ENCODE data around the gene PCCB. TPM values are rescaled to one million over a fixed set of nuclear protein-coding genes. Genes with fewer than 3 reads are reported as not detected.

PCCB gene
- total and polyA plus RNA-seq, 2 of the 8 experiments (the other 6 are each of a cell fraction or from before 2014, with no cell fraction given) = 56.7 to 84.4 TPM

DNA sequence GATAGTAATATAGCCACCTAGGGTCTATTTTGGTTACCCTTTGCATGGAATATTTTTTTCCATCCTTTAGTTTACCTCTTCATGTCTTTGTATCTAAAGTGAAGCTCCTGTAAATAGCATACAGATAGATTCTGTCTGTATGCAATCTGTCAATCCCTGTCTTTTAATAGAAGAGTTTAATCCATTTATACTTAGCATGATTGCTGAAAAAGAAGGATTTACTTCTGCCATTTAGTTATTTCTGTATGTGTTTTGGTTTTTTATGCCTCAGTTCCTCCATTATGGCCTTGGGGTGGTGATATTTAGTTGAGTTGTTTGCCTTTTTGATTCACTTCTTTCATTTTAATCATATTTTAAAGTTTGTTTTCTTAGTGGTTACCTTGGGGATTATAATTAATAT, 29.0 kb downstream of the PCCB start (continued):
- TF ChIP-seq, protein P1, sequence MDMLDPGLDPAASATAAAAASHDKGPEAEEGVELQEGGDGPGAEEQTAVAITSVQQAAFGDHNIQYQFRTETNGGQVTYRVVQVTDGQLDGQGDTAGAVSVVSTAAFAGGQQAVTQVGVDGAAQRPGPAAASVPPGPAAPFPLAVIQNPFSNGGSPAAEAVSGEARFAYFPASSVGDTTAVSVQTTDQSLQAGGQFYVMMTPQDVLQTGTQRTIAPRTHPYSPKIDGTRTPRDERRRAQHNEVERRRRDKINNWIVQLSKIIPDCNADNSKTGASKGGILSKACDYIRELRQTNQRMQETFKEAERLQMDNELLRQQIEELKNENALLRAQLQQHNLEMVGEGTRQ (IDR thresholded peaks at IDR 0.05; ENCODE audit: low read length) = no peak
- TF ChIP-seq ASH2L (IDR thresholded peaks at IDR 0.05; ENCODE audit: low read length) = no peak
- TF ChIP-seq KDM1A (IDR thresholded peaks at IDR 0.05; ENCODE audit: borderline replicate concordance, low read length) = no peak
